Dermis blood vessel endothelial cell (primary cell): ENCODE results near the gene KIRREL3. TPM values are rescaled to one million over a fixed set of nuclear protein-coding genes. Genes with fewer than 3 reads are reported as not detected.

Experiments
- DNase-seq: peaks from one replicate; pipeline ENCODE4 v3.0.0; 2010
- total RNA-seq: library from RNA; depleted of rRNA; stranded (reverse); fragments of >200 nt; gene quantifications from 2 replicates; pipeline ENCODE4 v1.2.3, GENCODE V29; 2014

Gene KIRREL3
- total RNA-seq, 1 donor from 2014 or later, result not detected

DNA sequence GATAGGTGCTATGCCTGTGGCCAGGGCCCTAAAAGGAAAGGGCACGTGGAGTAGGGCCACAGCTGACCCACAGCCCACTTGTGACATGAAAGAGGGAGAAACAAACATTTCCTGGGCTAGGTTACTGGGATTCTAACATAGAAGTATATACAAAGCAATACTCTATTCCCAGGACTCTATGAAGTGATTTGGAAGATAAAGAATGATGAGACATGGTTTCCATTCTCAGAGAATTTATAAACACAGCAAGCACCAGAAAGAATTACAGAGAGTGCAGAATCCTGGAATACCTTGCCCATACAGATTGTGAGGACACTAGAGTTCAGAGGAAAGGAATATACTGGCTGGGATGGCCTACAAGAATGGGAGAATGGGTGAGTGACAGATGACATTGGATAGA, 86.4 kb downstream of the KIRREL3 start:
- no peak for DNase-seq

GRCh38 chr11:126904520-126904919, 96.0 kb downstream of the KIRREL3 start:
- DNase-seq, result no peak

GRCh38 chr11:126901783-126902182, 98.8 kb downstream of the KIRREL3 start:
- DNase-seq, result no peak

DNA sequence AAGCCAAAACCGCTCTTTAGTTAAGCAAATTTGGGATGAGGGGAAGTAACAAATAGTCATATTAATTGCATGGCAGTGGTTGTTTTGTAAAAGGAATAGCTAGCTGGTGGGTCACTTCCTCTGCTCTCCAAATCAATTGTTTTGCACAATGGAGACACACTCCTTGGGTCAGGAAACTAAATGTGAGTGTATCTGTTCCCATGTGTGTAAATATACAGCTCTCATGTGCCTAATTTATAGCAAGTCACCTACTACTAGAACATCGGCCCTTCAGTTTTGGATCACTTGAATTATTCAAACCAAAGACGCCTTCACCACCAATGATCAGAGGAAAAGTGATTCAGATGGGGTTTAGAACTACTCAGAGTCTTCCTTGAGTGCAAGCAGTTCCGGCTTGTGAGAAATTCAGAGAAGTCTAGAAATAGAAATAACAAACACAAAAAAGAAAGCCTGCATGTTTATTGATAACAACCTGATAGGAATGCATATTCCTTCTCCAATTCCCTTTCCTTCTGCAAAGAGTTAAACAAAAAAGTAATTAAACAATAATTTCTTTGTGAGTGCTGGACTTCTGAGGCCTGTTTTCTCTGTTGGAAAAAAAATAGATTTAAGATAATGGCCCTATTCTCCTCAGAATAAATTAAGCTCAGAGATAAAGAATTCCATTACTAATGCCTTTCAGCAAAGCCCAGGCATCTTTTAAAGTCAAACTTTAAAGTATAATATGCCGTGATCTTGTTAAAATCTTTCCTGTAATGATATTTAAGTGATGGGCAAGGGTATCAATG, 100.4 kb downstream of the KIRREL3 start:
- DNase-seq, result no peak

DNA sequence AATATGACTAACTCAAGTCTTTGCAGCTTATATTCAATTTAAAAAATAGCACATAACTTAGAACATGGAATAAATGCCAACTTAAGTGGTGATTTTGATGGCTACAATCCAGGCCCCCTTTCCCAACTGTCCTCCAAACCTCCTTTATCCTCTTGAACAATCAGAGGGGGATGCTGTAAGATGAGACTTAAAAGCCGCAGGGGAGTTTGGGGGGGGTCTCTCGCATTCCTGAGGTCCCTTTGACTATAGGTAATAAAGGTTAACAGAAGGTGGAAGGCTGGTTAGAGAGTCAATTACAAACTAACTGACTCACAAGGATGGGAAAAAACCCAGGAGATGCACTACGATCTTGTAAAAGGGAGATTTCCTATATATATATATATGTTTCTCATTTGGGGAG, 101.8 kb downstream of the KIRREL3 start:
- no peak for DNase-seq

DNA sequence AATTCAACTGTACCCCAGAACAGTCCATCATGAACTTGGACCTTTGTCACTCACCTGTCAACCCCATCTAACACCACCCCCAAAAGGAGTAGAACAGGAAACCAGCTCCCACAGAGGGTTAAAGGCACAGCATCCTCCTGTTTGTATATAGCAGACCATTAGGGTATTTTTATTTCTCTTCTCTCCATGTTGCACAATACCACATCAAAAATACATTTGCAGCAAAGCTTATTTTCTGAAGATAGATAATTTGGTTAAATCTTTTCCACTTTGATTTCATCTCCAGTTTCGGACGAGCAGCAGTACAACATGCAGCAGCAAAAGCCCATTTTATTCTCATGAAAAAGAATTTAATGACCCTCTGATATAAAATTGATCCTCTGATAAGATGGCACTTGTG, 103.1 kb downstream of the KIRREL3 start:
- DNase-seq, result no peak

GRCh38 chr11:126896025-126896424, 104.5 kb downstream of the KIRREL3 start:
- no peak for DNase-seq

DNA sequence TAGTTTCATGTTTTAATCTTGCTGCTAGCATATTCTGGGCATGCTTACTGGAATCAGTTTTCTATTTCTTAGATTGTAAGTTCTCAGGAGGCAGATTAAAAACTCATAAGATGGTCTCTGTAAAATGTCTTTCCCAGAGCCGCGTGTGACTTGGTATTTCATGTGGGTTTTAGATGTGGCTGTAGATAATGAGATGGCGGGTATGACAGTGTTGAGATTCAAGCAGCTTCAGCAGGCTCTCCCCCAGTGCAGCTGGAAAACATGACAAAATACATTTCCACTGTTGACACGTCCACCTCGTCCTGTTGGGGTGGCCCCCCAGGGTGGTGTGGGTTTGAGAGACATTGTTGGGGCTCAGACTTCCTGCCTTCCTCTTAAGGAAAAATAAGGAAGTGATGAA, 106.8 kb downstream of the KIRREL3 start:
- no peak for DNase-seq

GRCh38 chr11:126892756-126893155, 107.8 kb downstream of the KIRREL3 start:
- no peak for DNase-seq

DNA sequence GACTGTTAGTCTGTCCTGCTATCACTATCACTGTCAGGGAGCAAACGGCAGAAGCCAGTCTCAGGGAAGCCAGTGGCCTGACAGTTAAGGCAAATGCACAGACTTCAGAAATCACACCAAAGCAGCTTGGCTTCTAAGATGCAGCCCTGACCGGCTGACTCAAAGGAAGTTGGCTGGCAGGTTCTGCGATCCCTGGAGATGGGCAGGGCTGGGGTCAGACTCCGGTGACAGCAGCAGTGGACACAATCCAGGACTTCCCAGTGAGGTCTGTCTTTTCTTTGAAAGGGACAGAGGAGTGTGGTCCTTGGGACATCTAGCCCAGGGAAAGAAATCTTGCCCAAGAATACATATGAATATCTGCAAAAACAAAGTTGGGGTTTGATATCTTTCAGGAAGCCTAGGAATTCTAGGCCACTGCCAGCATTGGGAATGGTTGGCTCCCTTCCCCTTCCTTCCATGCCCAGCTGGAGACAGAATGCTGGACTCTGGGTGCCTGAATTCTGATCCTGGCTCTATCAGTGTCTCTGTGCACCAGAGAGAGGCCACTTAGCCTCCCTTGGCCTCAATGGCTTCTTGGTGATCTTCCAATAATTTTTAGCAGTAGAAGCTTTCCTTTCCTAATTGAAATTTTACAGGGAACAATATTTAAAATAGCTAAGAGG, 108.9 kb downstream of the KIRREL3 start:
- no peak for DNase-seq

DNA sequence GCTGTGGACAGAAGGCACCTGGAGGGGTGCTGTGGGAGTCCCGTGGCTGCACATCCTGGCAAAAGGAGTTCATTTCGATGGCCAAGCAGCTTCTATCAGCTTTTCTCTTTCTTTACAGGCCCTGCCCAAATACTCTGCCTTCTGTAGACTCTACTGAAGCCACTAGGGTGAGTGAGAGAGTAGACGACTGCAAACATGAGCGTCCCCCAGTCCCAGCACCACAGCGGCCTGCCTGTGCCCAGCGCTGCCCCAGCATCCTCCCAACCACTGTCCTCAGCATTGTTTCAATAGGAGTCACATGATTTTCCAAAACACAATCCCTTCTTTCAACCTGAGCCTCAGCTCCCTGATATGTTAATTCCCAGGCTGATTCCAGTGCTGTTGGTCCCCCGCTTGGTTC, 110.0 kb downstream of the KIRREL3 start:
- no peak for DNase-seq

DNA sequence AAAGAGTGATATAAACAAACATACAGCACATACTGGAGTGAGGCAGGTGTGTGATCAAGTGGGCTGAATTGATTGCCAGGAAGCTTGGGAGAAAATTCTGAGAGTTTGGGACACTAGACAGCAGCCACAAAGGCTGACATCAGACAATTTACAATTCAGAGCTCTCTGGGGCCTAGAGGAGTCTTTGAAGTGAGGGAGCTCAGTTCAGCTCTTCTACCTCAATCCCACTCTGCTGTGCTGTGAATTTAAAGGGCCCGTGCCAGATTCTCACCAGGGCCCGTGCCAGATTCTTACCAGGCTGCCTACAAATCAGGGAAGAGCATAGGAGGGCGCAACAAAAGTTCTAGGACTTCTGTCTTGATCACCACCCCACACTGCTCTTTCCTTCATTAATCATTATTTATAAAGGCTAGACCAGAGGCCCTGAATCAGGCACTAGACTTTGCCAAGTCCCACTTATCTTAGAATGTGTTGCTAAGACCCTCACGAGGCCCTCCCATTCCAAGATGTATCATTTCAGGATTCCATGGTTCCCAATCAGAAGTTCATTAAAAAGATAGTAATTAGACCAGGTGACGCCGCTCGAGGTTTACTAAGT, 112.4 kb downstream of the KIRREL3 start:
- no peak for DNase-seq

- DNase-seq, result no peak
These were observed 113.9 kb downstream of the KIRREL3 start for GRCh38 chr11:126886636-126887035.

DNA sequence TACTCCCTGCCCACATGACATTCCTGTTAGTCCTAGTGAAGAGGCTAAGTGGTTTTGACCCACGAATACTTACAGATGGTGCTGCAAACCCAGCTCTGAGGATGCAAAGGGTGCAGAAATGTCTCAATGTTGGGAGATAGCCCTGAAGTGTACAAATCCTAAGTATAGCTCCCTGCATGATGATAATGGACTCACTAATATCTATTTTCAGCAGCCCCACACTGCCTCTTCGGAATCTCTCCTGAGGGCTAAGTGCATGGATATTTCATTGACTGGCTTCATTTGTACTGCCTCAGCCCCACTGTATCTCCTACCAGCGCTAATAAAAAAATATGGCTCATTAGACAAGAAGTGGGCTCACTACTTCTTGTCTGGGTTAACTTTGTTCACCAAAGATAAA, 114.5 kb downstream of the KIRREL3 start:
- DNase-seq, result no peak

- no peak for DNase-seq
These were observed 116.0 kb downstream of the KIRREL3 start for GRCh38 chr11:126884594-126884993.

GRCh38 chr11:126884192-126884591, 116.4 kb downstream of the KIRREL3 start:
- DNase-seq, result no peak

GRCh38 chr11:126880872-126881271, 119.7 kb downstream of the KIRREL3 start:
- no peak for DNase-seq

- no peak for DNase-seq
These were observed 121.1 kb downstream of the KIRREL3 start for GRCh38 chr11:126879516-126879915.

- DNase-seq, result no peak
These were observed 121.6 kb downstream of the KIRREL3 start for GRCh38 chr11:126878913-126879482.

DNA sequence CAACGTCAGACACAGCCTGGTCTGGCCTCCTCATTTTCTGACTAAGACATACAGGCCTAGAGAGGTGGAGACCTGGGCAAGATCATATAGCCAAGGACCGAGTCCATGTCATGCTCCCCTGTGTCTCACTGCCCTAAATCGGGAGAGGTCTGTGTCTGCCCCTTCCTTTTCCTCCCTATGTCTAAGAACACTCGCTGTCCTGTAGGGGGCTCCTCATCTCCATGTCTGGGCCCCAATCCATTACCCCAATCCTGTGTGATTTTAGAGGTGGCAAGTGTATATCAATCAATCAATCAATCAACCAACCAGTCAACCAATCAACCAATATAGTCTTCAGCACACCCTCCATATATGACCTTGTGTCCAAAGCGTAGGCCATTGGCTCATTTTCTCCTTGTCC, 125.7 kb downstream of the KIRREL3 start:
- no peak for DNase-seq

GRCh38 chr11:126874276-126874675, 126.3 kb downstream of the KIRREL3 start:
- no peak for DNase-seq

DNA sequence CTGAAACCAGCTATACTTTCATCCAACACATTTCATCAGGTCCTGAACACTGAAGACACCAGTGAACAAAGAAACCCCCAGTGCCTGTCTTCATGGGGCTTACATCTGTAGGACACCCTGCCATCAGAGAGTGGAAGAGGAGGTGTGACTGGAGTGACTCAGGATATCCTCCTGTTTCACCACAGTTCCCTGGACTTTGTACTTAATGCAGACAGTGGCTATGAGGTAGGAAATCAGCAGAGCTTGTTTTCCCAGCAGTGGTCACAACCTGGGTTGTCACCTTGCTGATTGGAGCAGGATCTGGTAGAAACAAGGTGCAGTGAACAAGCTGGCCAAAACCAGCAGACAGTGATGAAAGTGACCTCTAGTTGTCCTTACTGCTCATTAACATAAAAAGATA, 128.8 kb downstream of the KIRREL3 start:
- DNase-seq, result no peak

GRCh38 chr11:126870021-126870420, 130.5 kb downstream of the KIRREL3 start:
- no peak for DNase-seq

DNA sequence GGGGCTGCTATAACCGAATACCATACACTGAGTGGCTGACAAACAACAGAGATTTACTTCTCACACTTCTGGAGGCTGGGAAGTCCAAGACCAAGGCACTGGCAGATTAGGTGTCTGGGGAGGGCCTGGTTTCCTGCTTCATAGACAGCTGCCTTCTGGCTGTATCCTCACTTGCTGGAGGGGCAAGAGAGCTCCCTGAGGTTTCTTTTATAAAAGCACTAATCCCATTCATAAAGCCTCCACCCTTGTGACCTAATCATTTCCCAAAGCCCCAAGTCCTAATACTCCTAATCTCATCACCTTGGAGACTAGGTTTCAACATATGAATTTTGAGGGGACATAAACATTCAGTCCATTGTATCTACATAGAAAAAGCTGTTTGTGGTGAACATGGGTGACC, 131.8 kb downstream of the KIRREL3 start:
- no peak for DNase-seq
